C4-2B (cell line): ENCODE data around the gene SLC22A17.

ENCODE experiments used
- CTCF ChIP-seq: fragments of 450-650 bp; conservative IDR thresholded peaks from 2 replicates; pipeline ENCODE4 v1.5.1; 2017; ENCODE audit warnings: mild to moderate bottlenecking
- ZFX ChIP-seq: fragments of 450-650 bp; IDR thresholded peaks from 2 replicates; pipeline ENCODE4 v1.6.1; 2017

- TF ChIP-seq CTCF (no peak), ZFX (no peak)
Observed at GRCh38 chr14:23324993-23325392, 27.7 kb downstream of the SLC22A17 start.
